ENCODE results near the gene COPS9. TPM values are rescaled to one million over a fixed set of nuclear protein-coding genes. Genes with fewer than 3 reads are reported as not detected.

The COPS9 gene
- total RNA-seq, 1 donor = 70.2 TPM

GRCh38 chr2:240151477-240152031, 15.4 kb upstream of the COPS9 start:
- peak; percentile 59 for DNase-seq (ENCODE audit: insufficient read length, low spot score, missing footprints)
- no peak overlapping the region for H3K4me3 ChIP-seq (ENCODE audit: insufficient read depth, low read length)
- H3K27me3 ChIP-seq (ENCODE audit: insufficient read depth, low read length) = peaks cover 10% of the 10 kb centered on the region
- H3K79me2 ChIP-seq (ENCODE audit: insufficient read depth, low read length) = no peaks in the 10 kb centered on the region
- no peaks in the 10 kb centered on the region for H4K20me1 ChIP-seq (ENCODE audit: insufficient read depth, low read length)
- no peak for TF ChIP-seq CTCF (IDR thresholded peaks at IDR 0.05; ENCODE audit: extremely low read depth, low read depth, low read length)
- H3K4me2 ChIP-seq (ENCODE audit: insufficient read depth, low read length) = no peak overlapping the region
- no peaks in the 10 kb centered on the region for H3K4me1 ChIP-seq (ENCODE audit: insufficient read depth, low read length)
- H3K9me3 ChIP-seq (ENCODE audit: low read depth, low read length) = no peaks in the 10 kb centered on the region
- no peaks in the 10 kb centered on the region for H3K36me3 ChIP-seq (ENCODE audit: insufficient read depth, low read length)
- H2AFZ ChIP-seq (ENCODE audit: low read length) = no peak overlapping the region
- H3K27ac ChIP-seq (ENCODE audit: low read depth, low read length) = no peak overlapping the region

GRCh38 chr2:240149943-240150784, 14.1 kb upstream of the COPS9 start:
- peak; percentile 96 for DNase-seq (ENCODE audit: insufficient read length, low spot score, missing footprints)

GRCh38 chr2:240147911-240148587, 11.9 kb upstream of the COPS9 start:
- no peak for TF ChIP-seq CTCF (IDR thresholded peaks at IDR 0.05; ENCODE audit: extremely low read depth, low read depth, low read length)

More at GRCh38 chr2:240149943-240150784, 14.1 kb upstream of the COPS9 start:
- no peak overlapping the region for H2AFZ ChIP-seq (ENCODE audit: low read length)
- H3K4me2 ChIP-seq (ENCODE audit: insufficient read depth, low read length) = no peak overlapping the region
- no peaks in the 10 kb centered on the region for H3K36me3 ChIP-seq (ENCODE audit: insufficient read depth, low read length)
- no peaks in the 10 kb centered on the region for H3K79me2 ChIP-seq (ENCODE audit: insufficient read depth, low read length)
- no peak overlapping the region for H3K27ac ChIP-seq (ENCODE audit: low read depth, low read length)
- H3K27me3 ChIP-seq (ENCODE audit: insufficient read depth, low read length) = peaks cover 10% of the 10 kb centered on the region
- no peaks in the 10 kb centered on the region for H4K20me1 ChIP-seq (ENCODE audit: insufficient read depth, low read length)
- no peaks in the 10 kb centered on the region for H3K4me1 ChIP-seq (ENCODE audit: insufficient read depth, low read length)
- H3K4me3 ChIP-seq (ENCODE audit: insufficient read depth, low read length) = no peak overlapping the region
- no peaks in the 10 kb centered on the region for H3K9me3 ChIP-seq (ENCODE audit: low read depth, low read length)
- TF ChIP-seq CTCF (IDR thresholded peaks at IDR 0.05; ENCODE audit: extremely low read depth, low read depth, low read length) = peak; percentile 74

GRCh38 chr2:240147382-240147781, 11.3 kb upstream of the COPS9 start:
- H2AFZ ChIP-seq (ENCODE audit: low read length) = no peak overlapping the region
- H3K4me3 ChIP-seq (ENCODE audit: insufficient read depth, low read length) = no peak overlapping the region
- no peak for TF ChIP-seq CTCF (IDR thresholded peaks at IDR 0.05; ENCODE audit: extremely low read depth, low read depth, low read length)
- H3K79me2 ChIP-seq (ENCODE audit: insufficient read depth, low read length) = no peaks in the 10 kb centered on the region
- no peaks in the 10 kb centered on the region for H3K36me3 ChIP-seq (ENCODE audit: insufficient read depth, low read length)
- peaks cover 12% of the 10 kb centered on the region for H3K27me3 ChIP-seq (ENCODE audit: insufficient read depth, low read length)
- H3K4me2 ChIP-seq (ENCODE audit: insufficient read depth, low read length) = no peak overlapping the region
- no peaks in the 10 kb centered on the region for H3K9me3 ChIP-seq (ENCODE audit: low read depth, low read length)
- DNase-seq (ENCODE audit: insufficient read length, low spot score, missing footprints) = no peak
- H3K4me1 ChIP-seq (ENCODE audit: insufficient read depth, low read length) = no peaks in the 10 kb centered on the region
- no peaks in the 10 kb centered on the region for H4K20me1 ChIP-seq (ENCODE audit: insufficient read depth, low read length)
- H3K27ac ChIP-seq (ENCODE audit: low read depth, low read length) = no peak overlapping the region

More at GRCh38 chr2:240147911-240148587, 11.9 kb upstream of the COPS9 start:
- H4K20me1 ChIP-seq (ENCODE audit: insufficient read depth, low read length) = no peaks in the 10 kb centered on the region
- H3K4me1 ChIP-seq (ENCODE audit: insufficient read depth, low read length) = no peaks in the 10 kb centered on the region
- no peak for DNase-seq (ENCODE audit: insufficient read length, low spot score, missing footprints)
- no peak overlapping the region for H3K27ac ChIP-seq (ENCODE audit: low read depth, low read length)
- no peak overlapping the region for H3K4me2 ChIP-seq (ENCODE audit: insufficient read depth, low read length)
- H3K36me3 ChIP-seq (ENCODE audit: insufficient read depth, low read length) = no peaks in the 10 kb centered on the region
- no peak overlapping the region for H2AFZ ChIP-seq (ENCODE audit: low read length)
- no peak overlapping the region for H3K4me3 ChIP-seq (ENCODE audit: insufficient read depth, low read length)
- no peaks in the 10 kb centered on the region for H3K79me2 ChIP-seq (ENCODE audit: insufficient read depth, low read length)
- no peaks in the 10 kb centered on the region for H3K9me3 ChIP-seq (ENCODE audit: low read depth, low read length)
- peaks cover 10% of the 10 kb centered on the region for H3K27me3 ChIP-seq (ENCODE audit: insufficient read depth, low read length)

All from osteoblast (primary cell).